Mesenchymal stem cell (in vitro differentiated cells and primary cell): ENCODE measurements around the gene GSPT1.

Source experiments
- DNase-seq: peaks from one replicate; pipeline ENCODE4 v3.0.0-alpha.2; 2013
- H2AFZ ChIP-seq: one replicate; pipeline ENCODE4 v1.6.1; 2013; ENCODE audit warnings: low read depth, mild to moderate bottlenecking, control low read depth, inconsistent platforms, low read length, moderate library complexity
- H2AK5ac ChIP-seq: 2 replicates; pipeline ENCODE4 v1.6.1; 2013; ENCODE audit warnings: low read length, moderate library complexity, mild to moderate bottlenecking, inconsistent platforms; ENCODE audit not compliant: severe bottlenecking
- H2BK120ac ChIP-seq: one replicate; pipeline ENCODE4 v1.6.1; 2013; ENCODE audit warnings: low read depth, mild to moderate bottlenecking, inconsistent platforms, low read length, moderate library complexity
- H2BK12ac ChIP-seq, 2 experiments: one replicate each; pipeline ENCODE4 v1.6.1; 2013; ENCODE audit warnings: inconsistent platforms in 2 of 2, low read length in 2 of 2, mild to moderate bottlenecking in 2 of 2, moderate library complexity in 2 of 2, control low read depth in 1 of 2
- H2BK15ac ChIP-seq: one replicate; pipeline ENCODE4 v1.6.1; 2013; ENCODE audit warnings: mild to moderate bottlenecking, low read depth, inconsistent platforms; ENCODE audit not compliant: poor library complexity, severe bottlenecking
- H2BK5ac ChIP-seq: 2 replicates; pipeline ENCODE4 v1.6.1; 2013; ENCODE audit warnings: low read depth, mild to moderate bottlenecking, low read length, control low read depth, inconsistent platforms; ENCODE audit not compliant: poor library complexity, severe bottlenecking
- H3K14ac ChIP-seq, 2 experiments: one replicate each; pipeline ENCODE4 v1.6.1; 2013; ENCODE audit warnings: inconsistent platforms in 2 of 2, low read length in 2 of 2, control low read depth in 1 of 2, mild to moderate bottlenecking in 1 of 2, moderate library complexity in 1 of 2
- H3K18ac ChIP-seq, 2 experiments: one replicate each; pipeline ENCODE4 v1.6.1; 2013; ENCODE audit warnings: inconsistent platforms in 2 of 2, low read length in 2 of 2, control low read depth in 1 of 2, low read depth in 1 of 2, mild to moderate bottlenecking in 1 of 2
- H3K23ac ChIP-seq, 2 experiments: one replicate each; pipeline ENCODE4 v1.6.1; 2013; ENCODE audit warnings: inconsistent platforms in 2 of 2, low read length in 2 of 2, mild to moderate bottlenecking in 2 of 2, moderate library complexity in 2 of 2, control low read depth in 1 of 2
- H3K27ac ChIP-seq: 2 replicates; pipeline ENCODE4 v1.5.1; 2013; ENCODE audit warnings: mild to moderate bottlenecking, moderate library complexity, low read length, control low read depth, inconsistent platforms; ENCODE audit not compliant: poor library complexity, severe bottlenecking
- H3K27me3 ChIP-seq, 2 experiments: 2 replicates each; pipeline versions ENCODE4 v1.6.1 to v1.7.0; 2013; ENCODE audit warnings: low read length in 2 of 2, mild to moderate bottlenecking in 2 of 2, moderate library complexity in 2 of 2, control low read depth in 1 of 2, inconsistent platforms in 1 of 2; ENCODE audit not compliant: control insufficient read depth in 1 of 2, insufficient read depth in 1 of 2
- H3K36me3 ChIP-seq, 2 experiments: 2 replicates each; pipeline versions ENCODE4 v1.6.1 to v1.7.0; 2013; ENCODE audit warnings: low read length in 2 of 2, control low read depth in 1 of 2, inconsistent platforms in 1 of 2, low read depth in 1 of 2, mild to moderate bottlenecking in 1 of 2; ENCODE audit not compliant: insufficient read depth in 2 of 2, control insufficient read depth in 1 of 2
- H3K4ac ChIP-seq, 2 experiments: one replicate each; pipeline ENCODE4 v1.6.1; 2013; ENCODE audit warnings: inconsistent platforms in 2 of 2, low read length in 2 of 2, mild to moderate bottlenecking in 2 of 2, moderate library complexity in 2 of 2, control low read depth in 1 of 2, low read depth in 1 of 2
- H3K4me1 ChIP-seq: 2 replicates; pipeline ENCODE4 v1.6.1; 2013; ENCODE audit warnings: low read depth, low read length, control low read depth; ENCODE audit not compliant: control insufficient read depth, insufficient read depth
- H3K4me2 ChIP-seq: 2 replicates; pipeline ENCODE4 v1.6.1; 2013; ENCODE audit warnings: low read length, mild to moderate bottlenecking, inconsistent platforms; ENCODE audit not compliant: poor library complexity, severe bottlenecking
- H3K4me3 ChIP-seq, 2 experiments: 2 replicates each; pipeline versions ENCODE4 v1.5.1 to v1.7.0; 2013; ENCODE audit warnings: low read length in 2 of 2, mild to moderate bottlenecking in 2 of 2, control low read depth in 1 of 2, low read depth in 1 of 2; ENCODE audit not compliant: insufficient read depth in 1 of 2
- H3K79me1 ChIP-seq: replicated peaks from 2 replicates; pipeline ENCODE4 v1.6.1; 2013; ENCODE audit warnings: mild to moderate bottlenecking, control low read depth, low read length, inconsistent platforms; ENCODE audit not compliant: poor library complexity, severe bottlenecking
- H3K9ac ChIP-seq: 2 replicates; pipeline ENCODE4 v1.7.0; 2013; ENCODE audit warnings: mild to moderate bottlenecking, low read length, moderate library complexity
- H3K9me3 ChIP-seq: 2 replicates; pipeline ENCODE4 v1.7.0; 2013; ENCODE audit warnings: mild to moderate bottlenecking, low read length; ENCODE audit not compliant: control insufficient read depth
- H4K8ac ChIP-seq: one replicate; pipeline ENCODE4 v1.6.1; 2013; ENCODE audit warnings: inconsistent platforms, mild to moderate bottlenecking, low read length, moderate library complexity
- H4K91ac ChIP-seq: one replicate; pipeline ENCODE4 v1.6.1; 2013; ENCODE audit warnings: mild to moderate bottlenecking, low read length, inconsistent platforms
- WGBS: methylation state at CpG from one replicate; pipeline ENCODE4 v1.1.7; 2013; ENCODE audit warnings: mixed read lengths; 5-methylcytosine and 5-hydroxymethylcytosine counted together

GSPT1 gene

DNA sequence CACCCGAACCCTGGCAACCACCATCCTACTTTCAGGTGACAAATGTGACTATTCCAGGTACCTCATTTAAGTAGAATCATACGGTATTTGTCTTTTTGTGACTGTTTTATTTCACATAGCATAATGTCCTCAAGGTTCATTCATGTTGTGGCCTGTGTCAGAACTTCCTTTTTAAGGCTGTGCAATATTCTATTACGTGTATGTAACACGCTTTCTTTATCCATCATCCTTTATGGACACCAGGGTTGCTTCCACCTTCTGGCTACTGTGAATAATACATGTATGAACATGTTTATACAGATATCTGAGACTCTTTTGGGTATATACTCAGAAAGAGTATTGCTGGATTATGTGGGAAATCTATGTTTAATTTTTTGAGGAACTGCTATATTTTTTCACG is 35.7 kb downstream of the GSPT1 start:
- Histone ChIP-seq H2BK12ac (no peak overlapping the region), H4K91ac (no peak overlapping the region), H3K9me3 (no peaks in the 10 kb centered on the region), H3K9ac (peak overlapping the region; percentile 48), H3K4ac (no peak overlapping the region), H3K18ac (no peak overlapping the region), H3K4me2 (no peak overlapping the region), H2BK15ac (no peak overlapping the region), H3K27me3 (no peaks in the 10 kb centered on the region), H2BK120ac (no peak overlapping the region), H3K79me1 (peaks cover 8% of the 10 kb centered on the region), H3K4me3 (no peak overlapping the region), H2AFZ (no peak overlapping the region), H4K8ac (no peak overlapping the region), H3K36me3 (peaks cover 42 to 86% of the 10 kb centered on the region in 2 experiments), H2BK5ac (no peak overlapping the region), H3K27ac (no peak overlapping the region), H3K4me1 (no peaks in the 10 kb centered on the region), H2AK5ac (no peak overlapping the region), H3K14ac (no peak overlapping the region), H3K23ac (no peak overlapping the region)
- WGBS, result 100% methylated on average over 4 of the region's 5 CpGs
- no peak for DNase-seq

GRCh38 chr16:11877374-11877773 is 38.4 kb downstream of the GSPT1 start:
- Histone ChIP-seq H3K4me3 (no peak overlapping the region), H4K8ac (no peak overlapping the region), H3K36me3 (peaks cover 32 to 84% of the 10 kb centered on the region in 2 experiments), H3K27me3 (no peaks in the 10 kb centered on the region), H3K4ac (no peak overlapping the region), H3K23ac (no peak overlapping the region), H3K18ac (no peak overlapping the region), H3K79me1 (peaks cover 8% of the 10 kb centered on the region), H2AFZ (no peak overlapping the region), H2BK5ac (no peak overlapping the region), H3K9me3 (no peaks in the 10 kb centered on the region), H2BK120ac (no peak overlapping the region), H3K4me2 (no peak overlapping the region), H2AK5ac (no peak overlapping the region), H2BK12ac (no peak overlapping the region), H2BK15ac (no peak overlapping the region), H3K9ac (no peak overlapping the region), H3K4me1 (no peaks in the 10 kb centered on the region), H3K14ac (no peak overlapping the region), H3K27ac (no peak overlapping the region), H4K91ac (no peak overlapping the region)
- no peak for DNase-seq
- WGBS, result 86% methylated on average over 4 of the region's 5 CpGs

DNA sequence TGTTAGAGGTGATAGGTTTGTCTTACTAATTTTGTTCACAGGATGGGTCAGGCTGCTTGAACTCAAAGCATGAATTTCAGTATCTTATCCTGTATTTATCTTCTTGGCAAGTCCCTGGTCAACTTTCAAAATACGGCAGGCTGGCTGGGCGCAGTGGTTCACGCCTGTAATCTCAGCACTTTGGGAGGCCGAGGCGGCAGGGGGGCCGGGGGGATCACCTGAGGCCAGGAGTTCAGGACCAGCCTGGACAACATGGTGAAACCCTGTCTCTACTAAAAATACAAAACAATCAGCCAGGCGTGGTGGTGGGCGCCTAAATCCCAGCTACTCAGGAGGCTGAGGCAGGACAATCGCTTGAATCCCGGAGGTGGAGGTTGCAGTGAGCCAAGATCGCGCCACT is 39.5 kb downstream of the GSPT1 start:
- 97% methylated on average over 12 of the region's 12 CpGs for WGBS
- peaks cover 6% of the 10 kb centered on the region for H3K79me1 ChIP-seq

DNA sequence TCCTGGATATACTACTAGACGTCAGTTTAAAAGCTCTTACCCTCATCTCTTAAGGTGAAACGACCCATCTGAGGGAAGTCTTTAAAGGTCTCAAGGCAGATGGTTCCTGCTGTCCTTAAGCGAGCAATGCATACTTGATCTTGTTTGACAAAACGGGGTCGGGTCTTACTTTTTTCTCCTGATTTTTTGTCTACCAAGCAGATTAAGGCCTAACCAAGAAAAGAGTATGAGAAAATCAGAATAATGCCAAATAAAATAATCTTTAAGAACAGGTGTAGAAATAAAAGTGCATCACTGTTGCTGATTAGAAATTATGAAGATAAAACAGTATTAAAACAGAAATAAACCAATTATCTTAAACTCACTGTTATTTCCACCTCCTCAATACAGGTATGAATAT is 40.0 kb downstream of the GSPT1 start:
- Histone ChIP-seq H2BK12ac (no peak overlapping the region), H3K18ac (no peak overlapping the region), H3K14ac (no peak overlapping the region), H3K36me3 (peaks cover 22 to 77% of the 10 kb centered on the region in 2 experiments), H3K4me2 (no peak overlapping the region), H4K8ac (no peak overlapping the region), H3K4me3 (no peak overlapping the region), H3K9ac (no peak overlapping the region), H2AFZ (no peak overlapping the region), H3K27me3 (no peaks in the 10 kb centered on the region), H3K4me1 (peaks cover 2% of the 10 kb centered on the region), H3K23ac (no peak overlapping the region), H3K79me1 (peaks cover 6% of the 10 kb centered on the region), H4K91ac (no peak overlapping the region), H2AK5ac (no peak overlapping the region), H3K27ac (no peak overlapping the region), H3K4ac (no peak overlapping the region), H3K9me3 (no peaks in the 10 kb centered on the region), H2BK120ac (no peak overlapping the region), H2BK5ac (no peak overlapping the region), H2BK15ac (no peak overlapping the region)
- 98% methylated on average over 3 of the region's 5 CpGs for WGBS
- DNase-seq, result no peak

More for the DNA sequence above, 39.5 kb downstream of the GSPT1 start:
- no peaks in the 10 kb centered on the region for H3K9me3 ChIP-seq
- no peak overlapping the region for H2BK15ac ChIP-seq
- H2AFZ ChIP-seq, result no peak overlapping the region
- no peak overlapping the region for H3K23ac ChIP-seq
- no peak overlapping the region for H3K27ac ChIP-seq
- no peak overlapping the region for H4K91ac ChIP-seq
- peaks cover under 1% of the 10 kb centered on the region for H3K4me1 ChIP-seq
- H3K9ac ChIP-seq, result no peak overlapping the region
- no peak overlapping the region for H3K18ac ChIP-seq
- H3K27me3 ChIP-seq, result no peaks in the 10 kb centered on the region
- H4K8ac ChIP-seq, result no peak overlapping the region
- no peak overlapping the region for H2AK5ac ChIP-seq
- no peak overlapping the region for H3K4me3 ChIP-seq
- no peak for DNase-seq
- no peak overlapping the region for H3K4ac ChIP-seq
- no peak overlapping the region for H3K4me2 ChIP-seq
- no peak overlapping the region for H2BK120ac ChIP-seq
- H3K36me3 ChIP-seq, result peaks cover 27 to 80% of the 10 kb centered on the region in 2 experiments
- no peak overlapping the region for H2BK5ac ChIP-seq
- no peak overlapping the region for H3K14ac ChIP-seq
- no peak overlapping the region for H2BK12ac ChIP-seq
